AG04450 (cell line): ENCODE data around the gene M1AP. TPM values are rescaled to one million over a fixed set of nuclear protein-coding genes. Genes with fewer than 3 reads are reported as not detected.

Experiments
- CTCF ChIA-PET: fragments of 300-600, 350-600 bp; formaldehyde crosslinking; extraction: SDS; loops from one replicate; lab custom pipeline; 2022; ENCODE audit warnings: antibody characterized with exemption, inconsistent platforms; lab: Charles Lee
- POLR2A ChIA-PET: fragments of 350-600 bp; formaldehyde crosslinking; extraction: SDS; loops from one replicate; lab custom pipeline; 2021; ENCODE audit warnings: antibody characterized with exemption, inconsistent platforms; lab: Yijun Ruan, JAX
- DNase-seq: peaks from one replicate; pipeline ENCODE4 v3.0.0-alpha.2; 2011; ENCODE audit warnings: low read depth, low spot score
- H3K27ac ChIP-seq: one replicate; pipeline ENCODE4 v1.5.1; 2012; ENCODE audit warnings: low read depth, low read length, control low read depth
- H3K27me3 ChIP-seq: one replicate; pipeline ENCODE4 v1.6.0; 2012; ENCODE audit warnings: low read length; ENCODE audit not compliant: control insufficient read depth, insufficient read depth
- H3K4me3 ChIP-seq: 2 replicates; pipeline ENCODE4 v1.5.1; 2011; ENCODE audit warnings: mild to moderate bottlenecking, low read depth, low read length, control low read depth
- H3K9me3 ChIP-seq: 2 replicates; pipeline ENCODE4 v1.5.1; 2012; ENCODE audit warnings: low read length; ENCODE audit not compliant: control insufficient read depth, insufficient read depth
- polyA plus RNA-seq: library from polyadenylated mRNA; depleted of rRNA; stranded (reverse); fragments of >200 nt; gene quantifications from 2 replicates; pipeline ENCODE4 v1.2.3, GENCODE V29; 2011
- TF ChIP-seq, protein P1 (sequence below): IDR thresholded peaks from 2 replicates; pipeline ENCODE4 v1.5.1; 2011; ENCODE audit warnings: low read depth, low read length, control low read depth, inconsistent platforms

The M1AP gene
- polyA plus RNA-seq, 1 experiment, result 0.07 TPM

DNA sequence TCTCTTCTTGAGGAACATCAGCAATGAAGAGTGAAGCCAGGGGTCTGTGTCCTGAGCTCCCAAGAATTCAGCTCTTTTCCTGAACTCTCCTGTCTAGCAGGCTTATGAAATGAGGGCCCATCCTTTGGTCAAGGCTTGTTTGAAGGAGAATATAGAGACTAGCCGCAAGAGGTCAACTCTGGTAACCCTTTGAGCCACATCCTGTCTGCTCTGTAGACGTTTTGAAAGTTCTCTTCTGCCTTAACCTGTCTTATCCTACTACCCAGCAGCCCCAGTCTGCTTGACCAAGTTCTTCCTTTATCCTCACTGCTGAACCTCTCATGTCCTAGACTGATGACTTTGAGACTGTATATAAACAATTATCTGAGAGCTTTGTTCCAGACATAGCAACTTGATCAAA, 11.3 kb upstream of the M1AP start:
- DNase-seq, result no peak
- TF ChIP-seq, protein P1, sequence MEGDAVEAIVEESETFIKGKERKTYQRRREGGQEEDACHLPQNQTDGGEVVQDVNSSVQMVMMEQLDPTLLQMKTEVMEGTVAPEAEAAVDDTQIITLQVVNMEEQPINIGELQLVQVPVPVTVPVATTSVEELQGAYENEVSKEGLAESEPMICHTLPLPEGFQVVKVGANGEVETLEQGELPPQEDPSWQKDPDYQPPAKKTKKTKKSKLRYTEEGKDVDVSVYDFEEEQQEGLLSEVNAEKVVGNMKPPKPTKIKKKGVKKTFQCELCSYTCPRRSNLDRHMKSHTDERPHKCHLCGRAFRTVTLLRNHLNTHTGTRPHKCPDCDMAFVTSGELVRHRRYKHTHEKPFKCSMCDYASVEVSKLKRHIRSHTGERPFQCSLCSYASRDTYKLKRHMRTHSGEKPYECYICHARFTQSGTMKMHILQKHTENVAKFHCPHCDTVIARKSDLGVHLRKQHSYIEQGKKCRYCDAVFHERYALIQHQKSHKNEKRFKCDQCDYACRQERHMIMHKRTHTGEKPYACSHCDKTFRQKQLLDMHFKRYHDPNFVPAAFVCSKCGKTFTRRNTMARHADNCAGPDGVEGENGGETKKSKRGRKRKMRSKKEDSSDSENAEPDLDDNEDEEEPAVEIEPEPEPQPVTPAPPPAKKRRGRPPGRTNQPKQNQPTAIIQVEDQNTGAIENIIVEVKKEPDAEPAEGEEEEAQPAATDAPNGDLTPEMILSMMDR, result no peak
- Histone ChIP-seq H3K4me3 (no peak overlapping the region), H3K9me3 (no peaks in the 10 kb centered on the region; the same call in 1 of the 2 replicates), H3K27ac (no peak overlapping the region), H3K27me3 (peaks cover 5% of the 10 kb centered on the region)
- ChIA-PET POLR2A (no interaction called here), CTCF (no interaction called here)

DNA sequence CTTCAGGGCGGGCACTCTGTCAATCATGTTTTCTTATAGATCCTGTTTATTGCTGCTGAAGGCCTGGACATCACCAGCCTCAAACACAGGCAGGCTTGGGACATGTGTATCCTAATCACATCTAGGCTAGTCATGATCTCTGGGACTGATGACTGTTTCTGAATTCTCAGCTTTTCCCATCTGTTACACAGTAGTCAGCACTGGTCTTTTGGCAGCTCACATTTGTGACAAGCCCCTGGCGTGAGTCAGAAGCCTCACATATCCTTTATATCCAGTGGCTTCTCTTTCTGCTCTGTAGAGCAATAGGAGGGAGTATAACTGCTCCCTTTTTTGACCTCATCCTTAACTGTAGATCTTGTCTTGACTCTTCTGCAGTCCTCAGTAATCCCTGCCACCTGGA, 10.4 kb upstream of the M1AP start:
- CTCF ChIA-PET, result no interaction called here
- no peak overlapping the region for H3K27ac ChIP-seq

DNA sequence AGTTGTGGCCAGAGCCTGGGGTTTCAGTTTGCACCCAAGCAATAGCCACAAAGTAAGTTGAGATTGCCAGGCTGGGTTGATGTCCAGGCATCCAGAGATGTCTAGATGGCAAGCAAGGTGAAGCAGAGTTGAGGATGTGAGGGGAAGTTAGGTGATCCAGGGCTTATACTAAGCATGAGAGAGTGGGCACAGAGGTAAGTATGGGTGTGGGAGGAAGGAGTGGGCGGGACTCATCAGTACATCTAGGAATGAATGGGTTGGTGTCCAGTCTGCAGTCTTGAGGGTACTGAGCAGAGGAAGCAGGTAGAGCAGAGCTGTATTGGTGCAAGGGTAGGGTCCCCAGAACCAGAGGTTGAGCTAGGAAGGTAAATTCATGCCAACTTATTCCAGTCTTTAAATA, 7.4 kb upstream of the M1AP start:
- ChIA-PET CTCF (no interaction called here), POLR2A (no interaction called here)
- Histone ChIP-seq H3K27ac (no peak overlapping the region), H3K9me3 (no peaks in the 10 kb centered on the region; the same call in 1 of the 2 replicates), H3K4me3 (no peak overlapping the region), H3K27me3 (peaks cover 9% of the 10 kb centered on the region)
- TF ChIP-seq, protein P1, result no peak
- no peak for DNase-seq

More for the DNA sequence above, 10.4 kb upstream of the M1AP start:
- Histone ChIP-seq H3K9me3 (no peaks in the 10 kb centered on the region; the same call in 1 of the 2 replicates), H3K4me3 (no peak overlapping the region), H3K27me3 (peaks cover 5% of the 10 kb centered on the region)
- POLR2A ChIA-PET, result no interaction called here
- TF ChIP-seq, protein P1, result no peak
- no peak for DNase-seq

DNA sequence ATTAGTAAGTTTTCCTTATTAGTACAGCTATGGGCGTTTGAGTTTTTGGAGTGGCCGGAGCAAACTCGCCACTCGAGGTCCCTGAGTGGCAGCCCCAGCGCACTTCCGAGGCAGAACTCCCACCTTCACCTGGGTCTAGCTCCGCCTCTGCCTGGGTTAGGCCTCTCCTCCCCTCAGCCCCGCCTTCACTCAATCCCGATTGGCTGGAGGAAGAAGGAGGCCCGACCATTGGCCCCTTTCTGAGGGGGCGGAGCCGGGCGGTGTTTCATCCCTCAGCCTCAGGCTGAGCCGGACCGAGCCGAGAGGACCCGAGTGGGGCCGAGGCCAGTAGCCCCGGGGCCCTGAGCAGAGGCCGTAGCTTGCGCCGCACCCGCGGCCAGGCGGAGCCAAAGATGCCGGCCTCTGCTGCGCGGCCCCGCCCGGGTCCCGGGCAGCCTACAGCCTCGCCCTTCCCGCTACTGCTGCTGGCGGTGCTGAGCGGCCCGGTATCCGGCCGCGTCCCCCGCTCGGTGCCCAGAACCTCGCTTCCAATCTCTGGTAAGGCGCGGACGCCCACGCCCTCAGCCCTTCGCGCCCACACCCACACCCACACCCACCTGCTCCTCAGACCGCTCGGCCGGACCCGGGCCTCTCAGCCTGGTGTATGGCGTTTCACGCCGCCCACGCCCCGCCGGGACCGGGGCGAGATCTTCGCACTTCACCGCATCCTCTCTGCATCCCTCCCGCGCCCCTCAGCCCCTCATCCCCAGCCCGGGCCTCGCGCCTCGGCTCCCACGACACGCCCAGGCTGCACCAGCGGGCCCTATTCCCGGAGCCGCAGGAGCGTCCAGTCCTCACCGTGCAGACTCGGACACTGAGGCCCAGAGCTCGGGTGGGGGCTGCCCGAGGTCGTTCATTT, 6.1 kb upstream of the M1AP start, which contains the start of gene SEMA4F:
Gene SEMA4F, plus strand, starts transcription at position 263 of the 898 bp plus-strand sequence. Its CDS starts 130 bp downstream, at position 393.
- no peak within 1 kb of the TSS for H3K27ac ChIP-seq
- peaks cover 12% of the 10 kb centered on the region for H3K27me3 ChIP-seq
- TF ChIP-seq, protein P1, result no peak
- DNase-seq, result peak; percentile 76
- CTCF ChIA-PET, result no interaction called here
- POLR2A ChIA-PET, result no interaction called here
- H3K9me3 ChIP-seq, result no peaks in the 10 kb centered on the region; the same call in 1 of the 2 replicates
- peak within 1 kb of the TSS; percentile 72 for H3K4me3 ChIP-seq

DNA sequence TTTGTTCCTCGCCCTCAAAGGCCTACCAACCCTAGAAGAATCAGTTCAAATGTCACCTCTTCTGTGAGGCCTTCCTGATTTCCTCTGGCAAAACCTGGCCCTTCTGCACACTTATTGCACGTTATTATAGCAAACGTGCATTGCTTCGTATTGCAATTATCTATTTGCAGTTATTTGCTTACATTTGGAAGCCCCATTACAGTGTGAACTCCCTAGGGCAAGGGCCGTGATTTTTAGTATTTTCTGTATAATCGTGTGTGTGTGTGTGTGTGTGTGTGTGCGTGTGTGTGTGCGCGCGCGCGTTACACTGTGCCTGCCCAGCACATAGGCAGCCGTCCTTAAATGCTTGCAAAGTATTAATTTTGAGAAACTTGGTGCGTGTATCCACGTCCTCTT, 5.5 kb upstream of the M1AP start:
- Histone ChIP-seq H3K9me3 (no peaks in the 10 kb centered on the region; the same call in 1 of the 2 replicates), H3K27ac (no peak overlapping the region), H3K27me3 (peaks cover 16% of the 10 kb centered on the region), H3K4me3 (peak overlapping the region; percentile 72)
- TF ChIP-seq, protein P1, result no peak
- DNase-seq, result no peak
- CTCF ChIA-PET, result no interaction called here
- POLR2A ChIA-PET, result no interaction called here
